Measurements from ENCODE around the gene GNA15. TPM values are rescaled to one million over a fixed set of nuclear protein-coding genes. Genes with fewer than 3 reads are reported as not detected.

Gene GNA15
- polyA plus RNA-seq, 3 donors: 38.7 to 45.0 (median 41.3) TPM

GRCh38 chr19:3102239-3103140 is 33.3 kb upstream of the GNA15 start:
- H3K4me2 ChIP-seq (replicated peaks; ENCODE audit: extremely low read depth, low read length, poor library complexity, severe bottlenecking): no peak overlapping the region
- no peak overlapping the region for H3K27ac ChIP-seq (ENCODE audit: low read depth in 1 of 2, low read length in 2 of 2)
- no peak for TF ChIP-seq CTCF (IDR thresholded peaks at IDR 0.05)
- H3K79me2 ChIP-seq (ENCODE audit: insufficient read depth, low read length): no peaks in the 10 kb centered on the region
- WGBS (ENCODE audit: insufficient coverage): 93% methylated on average over 30 of the region's 34 CpGs
- Mint-ChIP-seq H3K27me3 (ENCODE audit: low read depth in 3 of 3) (peaks cover 9 to 52% (median 34%) of the 10 kb centered on the region in 3 donors), H3K4me1 (peaks cover 19% of the 10 kb centered on the region), H3K9me3 (peaks cover 0 to under 1% (median 0%) of the 10 kb centered on the region in 7 donors), H3K27ac (no peak overlapping the region), H3K4me3 (no peak overlapping the region), H3K36me3 (peaks cover 0 to 3% of the 10 kb centered on the region in 2 donors)
- no peak for DNase-seq
- intact Hi-C loops (cut with micrococcal nuclease): loop anchor here (5.0 to 10.0 kb wide), 2 partner anchors 140 to 148 kb away; no protein-coding TSS in a partner anchor
- peaks cover 0 to 34% of the 10 kb centered on the region in 2 donors for H3K27me3 ChIP-seq (ENCODE audit: control insufficient read depth in 2 of 2, insufficient read depth in 2 of 2, low read length in 2 of 2)
- no peak overlapping the region for H3K4me3 ChIP-seq (replicated peaks in 1 of 3; ENCODE audit: low read depth in 2 of 3, low read length in 3 of 3)
- no peaks in the 10 kb centered on the region for H3K9me3 ChIP-seq (replicated peaks in 1 of 2; ENCODE audit: control insufficient read depth in 1 of 2, insufficient read depth in 1 of 2, low read length in 2 of 2)
- H3K36me3 ChIP-seq (replicated peaks in 1 of 2; ENCODE audit: control insufficient read depth in 1 of 2, insufficient read depth in 2 of 2, low read length in 2 of 2): no peaks in the 10 kb centered on the region
- peaks cover 19 to 22% of the 10 kb centered on the region in 2 donors for H3K4me1 ChIP-seq (ENCODE audit: control insufficient read depth in 1 of 2, insufficient read depth in 2 of 2, low read length in 2 of 2)
- H2AFZ ChIP-seq (ENCODE audit: insufficient read depth, low read depth, low read length, poor library complexity, severe bottlenecking): no peak overlapping the region
- no peak overlapping the region for H3K9ac ChIP-seq (ENCODE audit: insufficient read depth, low read length, poor library complexity, severe bottlenecking)
- H4K20me1 ChIP-seq (ENCODE audit: insufficient read depth, low read length): peaks cover 21% of the 10 kb centered on the region

GRCh38 chr19:3104708-3104983 is 31.2 kb upstream of the GNA15 start:
- H3K9me3 ChIP-seq (replicated peaks in 1 of 2; ENCODE audit: control insufficient read depth in 1 of 2, insufficient read depth in 1 of 2, low read length in 2 of 2): no peaks in the 10 kb centered on the region
- no peak for DNase-seq
- Mint-ChIP-seq H3K36me3 (no peaks in the 10 kb centered on the region), H3K27me3 (ENCODE audit: low read depth in 3 of 3) (peaks cover 2 to 35% (median 27%) of the 10 kb centered on the region in 3 donors), H3K4me1 (peaks cover 10% of the 10 kb centered on the region), H3K9me3 (peaks cover 0 to 6% (median 0%) of the 10 kb centered on the region in 7 donors), H3K27ac (no peak overlapping the region), H3K4me3 (no peak overlapping the region)
- H3K4me1 ChIP-seq (ENCODE audit: control insufficient read depth in 1 of 2, insufficient read depth in 2 of 2, low read length in 2 of 2): peaks cover 7 to 10% of the 10 kb centered on the region in 2 donors
- no peak overlapping the region for H3K27ac ChIP-seq (ENCODE audit: low read depth in 1 of 2, low read length in 2 of 2)
- H3K9ac ChIP-seq (ENCODE audit: insufficient read depth, low read length, poor library complexity, severe bottlenecking): no peak overlapping the region
- no peaks in the 10 kb centered on the region for H3K79me2 ChIP-seq (ENCODE audit: insufficient read depth, low read length)
- peaks cover 0 to 15% of the 10 kb centered on the region in 2 donors for H3K27me3 ChIP-seq (ENCODE audit: control insufficient read depth in 2 of 2, insufficient read depth in 2 of 2, low read length in 2 of 2)
- peaks cover 27% of the 10 kb centered on the region for H4K20me1 ChIP-seq (ENCODE audit: insufficient read depth, low read length)
- no peak for TF ChIP-seq CTCF (IDR thresholded peaks at IDR 0.05)
- H3K4me3 ChIP-seq (replicated peaks in 1 of 3; ENCODE audit: low read depth in 2 of 3, low read length in 3 of 3): no peak overlapping the region
- no peak overlapping the region for H2AFZ ChIP-seq (ENCODE audit: insufficient read depth, low read depth, low read length, poor library complexity, severe bottlenecking)
- no peak overlapping the region for H3K4me2 ChIP-seq (replicated peaks; ENCODE audit: extremely low read depth, low read length, poor library complexity, severe bottlenecking)
- no peaks in the 10 kb centered on the region for H3K36me3 ChIP-seq (replicated peaks in 1 of 2; ENCODE audit: control insufficient read depth in 1 of 2, insufficient read depth in 2 of 2, low read length in 2 of 2)
- WGBS (ENCODE audit: insufficient coverage): 64% methylated on average over 8 of the region's 10 CpGs
- intact Hi-C loops (cut with micrococcal nuclease): loop anchor here (5.0 to 10.0 kb wide), 2 partner anchors 142 to 150 kb away; no protein-coding TSS in a partner anchor
